ENCODE results near the gene MANBA. TPM values are rescaled to one million over a fixed set of nuclear protein-coding genes. Genes with fewer than 3 reads are reported as not detected.

Gene MANBA
- 14.5 TPM for total RNA-seq (2021; ENCODE audit: unreplicated experiment)
- polyA plus RNA-seq (2012; ENCODE audit: insufficient read length) = 9.4 TPM
- percentile 65 among the genes with signal in this experiment for Bru-seq, nascent RNA
- BruChase-seq, experiment 1, labeled RNA remaining after a 2-hour chase = percentile 60 among the genes with signal in this experiment
- BruChase-seq, experiment 2, labeled RNA remaining after a 6-hour chase = percentile 60 among the genes with signal in this experiment
- long read RNA-seq, transcript MANBA-201 (17 exons, 3,361 nt) = major isoform, 24 of 49 reads
- long read RNA-seq, partial matches to known transcripts = 8 of 49 reads
- long read RNA-seq, other reads (novel, unspliced or antisense) = 15 of 49 reads

DNA sequence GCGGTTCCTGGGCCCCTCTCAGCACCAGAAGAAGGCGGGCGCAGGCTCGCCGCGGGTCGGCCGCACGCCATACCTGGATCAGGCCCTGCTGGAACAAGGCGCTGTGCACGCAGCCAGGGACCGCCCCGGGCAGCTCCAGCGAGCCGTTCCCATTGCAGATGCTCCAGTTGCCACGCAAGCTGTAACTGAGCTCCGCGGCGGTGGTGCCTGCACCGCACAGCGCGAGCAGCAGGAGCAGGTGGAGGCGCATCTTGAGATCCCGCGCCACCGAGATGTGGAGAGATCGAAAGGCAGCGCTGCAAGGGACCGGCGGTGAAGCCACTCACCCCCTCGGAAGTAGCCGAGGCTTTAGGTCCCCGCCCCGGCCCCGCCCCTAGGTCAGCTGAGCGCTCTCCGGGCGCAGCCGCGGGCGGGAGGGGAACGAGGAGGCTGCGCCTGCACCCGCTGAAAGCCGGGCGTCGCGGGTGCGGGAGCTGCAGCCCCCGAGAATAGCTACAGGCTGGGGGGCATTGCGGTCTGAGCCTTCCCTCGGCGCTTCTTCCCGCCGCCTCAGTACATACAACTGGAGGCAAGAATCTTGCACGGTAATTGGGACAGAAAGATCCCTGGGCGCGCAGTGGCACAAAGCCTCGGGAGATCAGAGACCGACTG, at the start of gene MANBA:
Gene MANBA (minus strand): TSS at position 324 of the 651 bp plus-strand sequence. CDS start 74 bp downstream, at position 250.
- Histone ChIP-seq H3K27ac (ENCODE audit: low read length) (peak within 1 kb of the TSS; percentile 78), H3K4me1 (ENCODE audit: control insufficient read depth, insufficient read depth, low read length) (peaks cover 7% of the 10 kb centered on the region), H3K4me3 (ENCODE audit: low read depth in 2 of 2, low read length in 2 of 2) (peak within 1 kb of the TSS; percentile 77 to 86), H3K27me3 (ENCODE audit: control insufficient read depth, insufficient read depth, low read length) (no peaks in the 10 kb centered on the region), H3K36me3 (ENCODE audit: control insufficient read depth, insufficient read depth, low read length) (no peaks in the 10 kb centered on the region; the same call in 1 of the 2 replicates), H3K9me3 (ENCODE audit: control insufficient read depth, insufficient read depth, low read depth, low read length) (no peaks in the 10 kb centered on the region)
- TF ChIP-seq, protein P1, sequence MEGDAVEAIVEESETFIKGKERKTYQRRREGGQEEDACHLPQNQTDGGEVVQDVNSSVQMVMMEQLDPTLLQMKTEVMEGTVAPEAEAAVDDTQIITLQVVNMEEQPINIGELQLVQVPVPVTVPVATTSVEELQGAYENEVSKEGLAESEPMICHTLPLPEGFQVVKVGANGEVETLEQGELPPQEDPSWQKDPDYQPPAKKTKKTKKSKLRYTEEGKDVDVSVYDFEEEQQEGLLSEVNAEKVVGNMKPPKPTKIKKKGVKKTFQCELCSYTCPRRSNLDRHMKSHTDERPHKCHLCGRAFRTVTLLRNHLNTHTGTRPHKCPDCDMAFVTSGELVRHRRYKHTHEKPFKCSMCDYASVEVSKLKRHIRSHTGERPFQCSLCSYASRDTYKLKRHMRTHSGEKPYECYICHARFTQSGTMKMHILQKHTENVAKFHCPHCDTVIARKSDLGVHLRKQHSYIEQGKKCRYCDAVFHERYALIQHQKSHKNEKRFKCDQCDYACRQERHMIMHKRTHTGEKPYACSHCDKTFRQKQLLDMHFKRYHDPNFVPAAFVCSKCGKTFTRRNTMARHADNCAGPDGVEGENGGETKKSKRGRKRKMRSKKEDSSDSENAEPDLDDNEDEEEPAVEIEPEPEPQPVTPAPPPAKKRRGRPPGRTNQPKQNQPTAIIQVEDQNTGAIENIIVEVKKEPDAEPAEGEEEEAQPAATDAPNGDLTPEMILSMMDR (IDR thresholded peaks at IDR 0.05) = no peak
- 0 out of 2 replicates have a peak, but pooled peaks have one; percentile 36 for TF ChIP-seq SIN3A (IDR thresholded peaks at IDR 0.05; ENCODE audit: borderline replicate concordance, insufficient read depth, low read depth, low read length)
- no peak for TF ChIP-seq TCF7L2 (IDR thresholded peaks at IDR 0.05; ENCODE audit: low read depth, low read length)
- TF ChIP-seq, protein P2, sequence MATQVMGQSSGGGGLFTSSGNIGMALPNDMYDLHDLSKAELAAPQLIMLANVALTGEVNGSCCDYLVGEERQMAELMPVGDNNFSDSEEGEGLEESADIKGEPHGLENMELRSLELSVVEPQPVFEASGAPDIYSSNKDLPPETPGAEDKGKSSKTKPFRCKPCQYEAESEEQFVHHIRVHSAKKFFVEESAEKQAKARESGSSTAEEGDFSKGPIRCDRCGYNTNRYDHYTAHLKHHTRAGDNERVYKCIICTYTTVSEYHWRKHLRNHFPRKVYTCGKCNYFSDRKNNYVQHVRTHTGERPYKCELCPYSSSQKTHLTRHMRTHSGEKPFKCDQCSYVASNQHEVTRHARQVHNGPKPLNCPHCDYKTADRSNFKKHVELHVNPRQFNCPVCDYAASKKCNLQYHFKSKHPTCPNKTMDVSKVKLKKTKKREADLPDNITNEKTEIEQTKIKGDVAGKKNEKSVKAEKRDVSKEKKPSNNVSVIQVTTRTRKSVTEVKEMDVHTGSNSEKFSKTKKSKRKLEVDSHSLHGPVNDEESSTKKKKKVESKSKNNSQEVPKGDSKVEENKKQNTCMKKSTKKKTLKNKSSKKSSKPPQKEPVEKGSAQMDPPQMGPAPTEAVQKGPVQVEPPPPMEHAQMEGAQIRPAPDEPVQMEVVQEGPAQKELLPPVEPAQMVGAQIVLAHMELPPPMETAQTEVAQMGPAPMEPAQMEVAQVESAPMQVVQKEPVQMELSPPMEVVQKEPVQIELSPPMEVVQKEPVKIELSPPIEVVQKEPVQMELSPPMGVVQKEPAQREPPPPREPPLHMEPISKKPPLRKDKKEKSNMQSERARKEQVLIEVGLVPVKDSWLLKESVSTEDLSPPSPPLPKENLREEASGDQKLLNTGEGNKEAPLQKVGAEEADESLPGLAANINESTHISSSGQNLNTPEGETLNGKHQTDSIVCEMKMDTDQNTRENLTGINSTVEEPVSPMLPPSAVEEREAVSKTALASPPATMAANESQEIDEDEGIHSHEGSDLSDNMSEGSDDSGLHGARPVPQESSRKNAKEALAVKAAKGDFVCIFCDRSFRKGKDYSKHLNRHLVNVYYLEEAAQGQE (IDR thresholded peaks at IDR 0.05; ENCODE audit: insufficient read depth in 1 of 2, low read depth in 2 of 2, low read length in 1 of 2) = no peak
- peak; percentile 28; the same call in 1 of the 2 replicates for TF ChIP-seq POLR2AphosphoS5 (IDR thresholded peaks at IDR 0.05; ENCODE audit: low read depth, low read length)
- intact Hi-C loops (cut with micrococcal nuclease; ENCODE audit: unreplicated experiment) (no loop called here), in situ Hi-C loops (cut with HindIII; ENCODE audit: low pct_unique_long_range_greater_than_20kb, low sequenced_read_pairs) (no loop called here)
- BruUV-seq (replicated peaks) = no TSS peak
- POLR2A ChIA-PET = interaction anchor here (1.2 kb wide), 1 partner anchor 18 kb away, joined by 3 read pairs; no protein-coding TSS in a partner anchor
- CTCF ChIA-PET = no interaction called here
- peak; percentile 98 for ATAC-seq
- no peak for DNase-seq (ENCODE audit: low read depth, low spot score)

DNA sequence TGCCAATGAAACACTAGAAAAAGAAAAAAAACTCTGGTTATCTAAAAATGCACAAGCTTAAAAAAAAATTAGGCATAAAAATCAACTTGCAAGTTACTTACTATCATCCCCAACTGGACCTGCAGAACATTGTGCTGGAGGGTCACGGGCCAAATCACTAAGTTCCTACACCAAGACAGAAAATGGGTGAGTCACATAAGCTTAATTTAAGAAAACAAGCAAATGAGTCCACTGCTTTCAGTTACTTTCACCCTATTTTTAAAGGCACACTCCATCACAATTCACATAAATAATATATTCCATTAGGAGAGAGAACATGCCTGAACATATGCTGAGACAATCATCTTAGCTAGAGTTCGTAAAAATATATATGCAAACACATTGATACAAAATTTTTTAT, 48.9 kb upstream of the MANBA start:
- H3K9me3 ChIP-seq (ENCODE audit: control insufficient read depth, insufficient read depth, low read depth, low read length) = no peaks in the 10 kb centered on the region
- no peak overlapping the region for H3K4me3 ChIP-seq (ENCODE audit: low read depth in 2 of 2, low read length in 2 of 2)
- no TSS peak for BruUV-seq (replicated peaks)
- peaks cover 3% of the 10 kb centered on the region; the same call in 1 of the 2 replicates for H3K4me1 ChIP-seq (ENCODE audit: control insufficient read depth, insufficient read depth, low read length)
- TF ChIP-seq TCF7L2 (IDR thresholded peaks at IDR 0.05; ENCODE audit: low read depth, low read length) = no peak
- TF ChIP-seq, protein P1 (IDR thresholded peaks at IDR 0.05) = no peak
- TF ChIP-seq POLR2AphosphoS5 (IDR thresholded peaks at IDR 0.05; ENCODE audit: low read depth, low read length) = no peak
- TF ChIP-seq, protein P2 (IDR thresholded peaks at IDR 0.05; ENCODE audit: insufficient read depth in 1 of 2, low read depth in 2 of 2, low read length in 1 of 2) = no peak
- no peak for TF ChIP-seq SIN3A (IDR thresholded peaks at IDR 0.05; ENCODE audit: borderline replicate concordance, insufficient read depth, low read depth, low read length)
- no peak for DNase-seq (ENCODE audit: low read depth, low spot score)
- no peak overlapping the region for H3K27ac ChIP-seq (ENCODE audit: low read length)
- no peak for ATAC-seq
- POLR2A ChIA-PET = interaction anchor here (0.6 to 0.7 kb wide), 2 partner anchors 11 to 16 kb away, joined by 3 to 13 read pairs; no protein-coding TSS in a partner anchor
- intact Hi-C loops (cut with micrococcal nuclease; ENCODE audit: unreplicated experiment) (loop anchor here (10.0 kb wide), 1 partner anchor 275 kb away; no protein-coding TSS in a partner anchor), in situ Hi-C loops (cut with HindIII; ENCODE audit: low pct_unique_long_range_greater_than_20kb, low sequenced_read_pairs) (no loop called here)
- CTCF ChIA-PET = interaction anchor here (0.6 kb wide), 1 partner anchor 199 kb away, joined by 3 read pairs; no protein-coding TSS in a partner anchor
- H3K36me3 ChIP-seq (ENCODE audit: control insufficient read depth, insufficient read depth, low read length) = peaks cover 23% of the 10 kb centered on the region
- H3K27me3 ChIP-seq (ENCODE audit: control insufficient read depth, insufficient read depth, low read length) = no peaks in the 10 kb centered on the region
